HepG2 (cell line): Measurements from ENCODE around the gene IER2. TPM values are rescaled to one million over a fixed set of nuclear protein-coding genes. Genes with fewer than 3 reads are reported as not detected.

Experiments
- BRD4 ChIP-seq: sonication (generic); formaldehyde crosslinking; IDR thresholded peaks from 2 replicates; pipeline ENCODE4 v1.4.0; 2020; ENCODE audit warnings: missing genetic modification reagents
- HDAC1 ChIP-seq: sonication (generic); formaldehyde crosslinking; IDR thresholded peaks from 2 replicates; pipeline ENCODE4 v1.5.1; 2020; ENCODE audit warnings: mild to moderate bottlenecking, missing genetic modification reagents
- HOMEZ ChIP-seq: IDR thresholded peaks from 2 replicates; pipeline ENCODE4 v1.6.1; 2016; ENCODE audit warnings: low read depth
- KAT2B ChIP-seq: fragments of 150-350 bp; IDR thresholded peaks from 2 replicates; pipeline ENCODE4 v1.6.1; 2014; ENCODE audit warnings: low read depth, low read length, borderline replicate concordance
- PCBP2 ChIP-seq: fragments of 200-400 bp; formaldehyde crosslinking; optimal IDR thresholded peaks from 2 replicates; pipeline ENCODE3; 2018; ENCODE audit warnings: low read length, low read depth; ENCODE audit not compliant: poor library complexity, severe bottlenecking
- PHF8 ChIP-seq: sonication (generic); formaldehyde crosslinking; IDR thresholded peaks from 2 replicates; pipeline ENCODE4 v1.5.0; 2020; ENCODE audit warnings: missing genetic modification reagents
- PTBP1 ChIP-seq: fragments of 200-400 bp; formaldehyde crosslinking; IDR thresholded peaks from 2 replicates; pipeline ENCODE4 v1.6.1; 2018; ENCODE audit warnings: low read length, low read depth; ENCODE audit not compliant: poor library complexity, severe bottlenecking
- ZBED4 ChIP-seq: sonication (generic); formaldehyde crosslinking; IDR thresholded peaks from 2 replicates; pipeline ENCODE4 v1.4.0; 2020; ENCODE audit warnings: missing genetic modification reagents, borderline replicate concordance
- ZKSCAN1 ChIP-seq: fragments of 150-350 bp; IDR thresholded peaks from 2 replicates; pipeline ENCODE4 v1.6.1; 2014; ENCODE audit warnings: low read length
- ZNF280D ChIP-seq: sonication (generic); formaldehyde crosslinking; IDR thresholded peaks from 2 replicates; pipeline ENCODE4 v1.5.1; 2020; ENCODE audit warnings: mild to moderate bottlenecking, missing genetic modification reagents
- ZNF484 ChIP-seq: sonication (generic); formaldehyde crosslinking; IDR thresholded peaks from 2 replicates; pipeline ENCODE4 v1.5.1; 2020; ENCODE audit warnings: mild to moderate bottlenecking, low read depth, missing genetic modification reagents, borderline replicate concordance
- ZNF503 ChIP-seq: sonication (generic); formaldehyde crosslinking; IDR thresholded peaks from 2 replicates; pipeline ENCODE4 v1.4.0; 2020; ENCODE audit warnings: missing genetic modification reagents
- ZNF558 ChIP-seq: sonication (generic); formaldehyde crosslinking; IDR thresholded peaks from 2 replicates; pipeline ENCODE4 v1.9.0; 2022; ENCODE audit warnings: mild to moderate bottlenecking, missing genetic modification reagents, borderline replicate concordance
- ZNF597 ChIP-seq: sonication (generic); formaldehyde crosslinking; IDR thresholded peaks from 2 replicates; pipeline ENCODE4 v1.5.0; 2020; ENCODE audit warnings: missing genetic modification reagents
- ZNF766 ChIP-seq: sonication (generic); formaldehyde crosslinking; IDR thresholded peaks from 2 replicates; pipeline ENCODE4 v1.5.0; 2020; ENCODE audit warnings: missing genetic modification reagents, borderline replicate concordance
- polyA plus RNA-seq, 8 experiments: library from polyadenylated mRNA; depleted of rRNA in 3 of 8; stranded (reverse) in 7 of 8; unstranded in 1 of 8; fragments of >200 nt; fragmentation: Illumina TruSeq in 4 of 8; extraction: Trizol in 4 of 8; gene quantifications; 2 replicates each; pipeline versions ENCODE4 v1.2.1 to v1.2.3, GENCODE V29; 2011 to 2016; ENCODE audit warnings: low read depth in 4 of 8, missing spikeins in 1 of 8, mixed read lengths in 1 of 8; ENCODE audit not compliant: insufficient read depth in 1 of 8
- total RNA-seq, 5 experiments: library from RNA; depleted of rRNA; stranded (reverse); fragments of >200 nt; fragmentation: Illumina TruSeq; extraction: Trizol; gene quantifications; 2 replicates each; pipeline ENCODE4 v1.2.3, GENCODE V29; 2016; ENCODE audit warnings: low read depth in 1 of 5

Gene IER2
- total and polyA plus RNA-seq, 2 of the 13 experiments (the other 11 are each of a cell fraction or from before 2014, with no cell fraction given): 10.1 to 14.3 TPM

- TF ChIP-seq ZBED4 (CRISPR knock-in tag) (peak; percentile 86), ZKSCAN1 (no peak), ZNF503 (CRISPR knock-in tag) (peak; percentile 54; the same call in 1 of the 2 replicates), ZNF484 (no peak), ZNF280D (CRISPR knock-in tag) (no peak), HOMEZ (CRISPR knock-in tag) (no peak), PHF8 (CRISPR knock-in tag) (peak; percentile 58; the same call in 1 of the 2 replicates), PCBP2 (no peak), KAT2B (no peak), PTBP1 (no peak), ZNF558 (CRISPR knock-in tag) (no peak; the same call in 1 of the 2 replicates), BRD4 (CRISPR knock-in tag) (no peak), ZNF766 (CRISPR knock-in tag) (peak; percentile 86; the same call in 1 of the 2 replicates), ZNF597 (CRISPR knock-in tag) (no peak), HDAC1 (CRISPR knock-in tag) (no peak; the same call in none of the 2 replicates)
Measured at GRCh38 chr19:13151605-13152355, 1.6 kb downstream of the IER2 start (continued).
